Hepatocyte (in vitro differentiated cells): Measurements from ENCODE around the gene NTF3.
A peak's percentile ranks its signal among the peaks of the same experiment; 100 is the strongest.

Source experiments
- EZH2 ChIP-seq: fragments of 200-600 bp; sonication (generic); IDR thresholded peaks from 2 replicates; pipeline ENCODE4 v1.6.1; 2016; ENCODE audit warnings: antibody characterized with exemption, mild to moderate bottlenecking, borderline replicate concordance
- TF ChIP-seq, protein P1 (sequence below): fragments of 200-600 bp; sonication (generic); IDR thresholded peaks from 2 replicates; pipeline ENCODE4 v1.5.1; 2016; ENCODE audit warnings: antibody characterized with exemption, mild to moderate bottlenecking; ENCODE audit not compliant: poor library complexity

DNA sequence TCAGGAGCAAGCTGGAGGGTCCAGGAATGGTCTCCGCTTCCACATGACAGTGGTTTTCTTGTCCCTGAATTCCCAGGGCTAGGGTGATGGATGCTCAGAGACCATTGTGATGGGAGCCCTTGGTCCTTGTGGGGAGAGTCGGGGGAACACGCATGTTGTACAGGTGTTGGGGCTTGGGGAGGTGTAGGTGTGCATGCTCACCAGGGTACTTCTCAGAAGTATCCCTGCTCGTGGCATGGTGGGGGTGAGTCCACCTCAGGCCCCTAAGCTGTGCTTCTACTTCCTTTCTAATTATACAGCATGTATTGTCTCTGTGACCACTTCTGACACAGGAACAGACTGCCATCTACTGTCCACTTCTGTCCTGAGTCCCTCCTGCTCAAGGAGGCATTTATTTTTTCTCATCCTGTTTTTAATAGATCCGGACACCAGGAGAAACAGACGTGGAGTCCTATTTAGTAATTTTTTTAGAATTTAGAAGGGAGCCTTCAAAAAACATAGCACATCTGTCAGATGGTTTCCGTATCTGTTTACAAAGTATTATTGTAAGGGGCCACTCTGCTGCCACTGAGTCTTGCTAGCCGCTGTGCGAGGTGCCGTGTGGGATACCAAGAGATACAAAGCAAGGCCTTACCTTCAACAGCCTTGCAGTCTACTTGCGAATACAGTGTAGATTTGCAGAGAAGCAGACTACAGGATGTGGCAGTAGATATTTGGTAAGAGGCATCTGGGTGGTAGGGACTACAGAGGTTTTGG, 10.5 kb downstream of the NTF3 start:
- TF ChIP-seq, protein P1, sequence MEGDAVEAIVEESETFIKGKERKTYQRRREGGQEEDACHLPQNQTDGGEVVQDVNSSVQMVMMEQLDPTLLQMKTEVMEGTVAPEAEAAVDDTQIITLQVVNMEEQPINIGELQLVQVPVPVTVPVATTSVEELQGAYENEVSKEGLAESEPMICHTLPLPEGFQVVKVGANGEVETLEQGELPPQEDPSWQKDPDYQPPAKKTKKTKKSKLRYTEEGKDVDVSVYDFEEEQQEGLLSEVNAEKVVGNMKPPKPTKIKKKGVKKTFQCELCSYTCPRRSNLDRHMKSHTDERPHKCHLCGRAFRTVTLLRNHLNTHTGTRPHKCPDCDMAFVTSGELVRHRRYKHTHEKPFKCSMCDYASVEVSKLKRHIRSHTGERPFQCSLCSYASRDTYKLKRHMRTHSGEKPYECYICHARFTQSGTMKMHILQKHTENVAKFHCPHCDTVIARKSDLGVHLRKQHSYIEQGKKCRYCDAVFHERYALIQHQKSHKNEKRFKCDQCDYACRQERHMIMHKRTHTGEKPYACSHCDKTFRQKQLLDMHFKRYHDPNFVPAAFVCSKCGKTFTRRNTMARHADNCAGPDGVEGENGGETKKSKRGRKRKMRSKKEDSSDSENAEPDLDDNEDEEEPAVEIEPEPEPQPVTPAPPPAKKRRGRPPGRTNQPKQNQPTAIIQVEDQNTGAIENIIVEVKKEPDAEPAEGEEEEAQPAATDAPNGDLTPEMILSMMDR = peak; percentile 74
- no peak for TF ChIP-seq EZH2
